Prostate gland (tissue), 2 donors: Measurements from ENCODE around the gene GNA12. TPM values are rescaled to one million over a fixed set of nuclear protein-coding genes. Genes with fewer than 3 reads are reported as not detected.

ENCODE experiments used
- DNase-seq: peaks from one replicate; pipeline ENCODE4 v3.0.0-alpha.2; 2019; ENCODE audit warnings: low spot score
- H3K27ac ChIP-seq, 2 donors: fragments of 200-600 bp; sonication (generic); 2 replicates each; pipeline ENCODE4 v1.5.1; 2017 to 2019
- H3K27me3 ChIP-seq: fragments of 200-600 bp; sonication (generic); replicated peaks from 2 replicates; pipeline ENCODE4 v1.5.1; 2019; ENCODE audit not compliant: insufficient read depth
- H3K36me3 ChIP-seq, 2 donors: fragments of 200-600 bp; sonication (generic); 1 replicate in 1 of 2; 2 replicates in 1 of 2; pipeline versions ENCODE4 v1.5.1 to v1.8.1; 2017 to 2019
- H3K4me1 ChIP-seq: fragments of 200-600 bp; sonication (generic); replicated peaks from 2 replicates; pipeline ENCODE4 v1.5.1; 2019
- H3K4me3 ChIP-seq, 2 donors: fragments of 200-600 bp; sonication (generic); 2 replicates each; pipeline ENCODE4 v1.5.1; 2017 to 2019
- H3K9me3 ChIP-seq: fragments of 200-600 bp; sonication (generic); 2 replicates; pipeline ENCODE4 v1.5.1; 2017
- POLR2A ChIP-seq: fragments of 450-650 bp; IDR thresholded peaks from one replicate; pipeline ENCODE4 v1.6.1; 2016; ENCODE audit warnings: antibody characterized with exemption, mild to moderate bottlenecking
- POLR2AphosphoS5 ChIP-seq: sonication (generic); formaldehyde crosslinking; IDR thresholded peaks from one replicate; pipeline ENCODE4 v1.6.1; 2017; ENCODE audit warnings: antibody characterized with exemption
- WGBS: methylation state at CpG from one replicate; pipeline ENCODE4 v1.1.5; 2018; 5-methylcytosine and 5-hydroxymethylcytosine counted together
- intact Hi-C: fragments of 100-400 bp; cut with DNase I; formaldehyde crosslinking; loops from one replicate; pipeline ENCODE4 v1.14.2; 2022
- total RNA-seq, 2 donors: library from RNA; depleted of rRNA; stranded (reverse); fragments of >200 nt; gene quantifications; one replicate each; pipeline ENCODE4 v1.1.0, GENCODE V29; 2016
- TF ChIP-seq, protein P1 (sequence below), 4 experiments: fragments of 200-600 bp in 2 of 4; fragments of 450-650 bp in 2 of 4; sonication (generic) in 2 of 4; IDR thresholded peaks; 1 replicate in 3 of 4; 2 replicates in 1 of 4; pipeline ENCODE4 v1.5.1; 2016 to 2019; ENCODE audit warnings: antibody characterized with exemption in 4 of 4, mild to moderate bottlenecking in 2 of 4, moderate library complexity in 2 of 4

The GNA12 gene
- total RNA-seq, 2 donors from 2014 or later = 22.6 to 102 TPM

- intact Hi-C loops = no loop called here
- no peak for DNase-seq
- no peaks in the 10 kb centered on the region for H3K4me1 ChIP-seq
- H3K27ac ChIP-seq = no peak overlapping the region
- H3K27me3 ChIP-seq = no peaks in the 10 kb centered on the region
- WGBS = 95% methylated on average over 31 of the region's 31 CpGs
- no peaks in the 10 kb centered on the region for H3K36me3 ChIP-seq
- H3K9me3 ChIP-seq = no peaks in the 10 kb centered on the region
- TF ChIP-seq POLR2A = no peak
- TF ChIP-seq, protein P1, sequence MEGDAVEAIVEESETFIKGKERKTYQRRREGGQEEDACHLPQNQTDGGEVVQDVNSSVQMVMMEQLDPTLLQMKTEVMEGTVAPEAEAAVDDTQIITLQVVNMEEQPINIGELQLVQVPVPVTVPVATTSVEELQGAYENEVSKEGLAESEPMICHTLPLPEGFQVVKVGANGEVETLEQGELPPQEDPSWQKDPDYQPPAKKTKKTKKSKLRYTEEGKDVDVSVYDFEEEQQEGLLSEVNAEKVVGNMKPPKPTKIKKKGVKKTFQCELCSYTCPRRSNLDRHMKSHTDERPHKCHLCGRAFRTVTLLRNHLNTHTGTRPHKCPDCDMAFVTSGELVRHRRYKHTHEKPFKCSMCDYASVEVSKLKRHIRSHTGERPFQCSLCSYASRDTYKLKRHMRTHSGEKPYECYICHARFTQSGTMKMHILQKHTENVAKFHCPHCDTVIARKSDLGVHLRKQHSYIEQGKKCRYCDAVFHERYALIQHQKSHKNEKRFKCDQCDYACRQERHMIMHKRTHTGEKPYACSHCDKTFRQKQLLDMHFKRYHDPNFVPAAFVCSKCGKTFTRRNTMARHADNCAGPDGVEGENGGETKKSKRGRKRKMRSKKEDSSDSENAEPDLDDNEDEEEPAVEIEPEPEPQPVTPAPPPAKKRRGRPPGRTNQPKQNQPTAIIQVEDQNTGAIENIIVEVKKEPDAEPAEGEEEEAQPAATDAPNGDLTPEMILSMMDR (IDR thresholded peaks at IDR 0.05) = no peak
- TF ChIP-seq POLR2AphosphoS5 = no peak
- H3K4me3 ChIP-seq = no peak overlapping the region
These were observed 28.9 kb downstream of the GNA12 start for GRCh38 chr7:2814946-2815874.

DNA sequence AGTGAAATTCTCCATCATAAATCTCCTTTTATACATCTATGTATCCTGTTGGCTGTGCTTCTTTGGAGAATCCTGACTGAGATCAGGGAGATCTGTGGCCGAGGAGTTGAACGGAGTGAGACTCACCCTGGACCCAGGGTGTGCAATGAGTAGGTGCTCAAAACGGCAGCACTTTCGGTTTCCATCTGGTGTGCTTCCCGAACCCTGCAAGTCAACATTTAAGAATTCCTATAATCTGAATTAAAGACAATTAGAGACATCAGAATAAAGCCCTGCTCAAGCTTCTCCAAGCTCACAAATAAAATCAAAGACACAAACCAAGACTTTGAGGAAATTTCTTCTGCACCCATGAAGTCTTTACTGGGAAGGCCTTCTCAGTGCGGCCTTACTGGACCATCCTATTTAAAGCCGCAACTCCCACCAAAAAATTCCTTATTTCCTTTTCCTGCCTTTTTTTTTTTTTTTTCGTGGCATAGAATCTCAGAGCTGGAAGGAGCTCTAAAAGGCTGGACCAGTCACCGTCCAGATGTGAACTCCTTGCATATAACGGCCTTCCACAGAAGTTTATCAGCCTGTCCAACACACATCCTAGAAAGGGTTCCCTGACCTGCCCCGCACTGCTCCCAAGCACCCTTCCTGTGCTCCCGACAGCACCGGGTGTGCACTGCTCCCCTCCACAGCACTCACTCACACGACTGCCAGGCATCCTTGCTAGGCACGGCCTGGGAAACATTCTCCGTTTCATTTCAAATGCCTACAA is 29.7 kb downstream of the GNA12 start:
- TF ChIP-seq POLR2A (no peak), POLR2AphosphoS5 (no peak)
- TF ChIP-seq, protein P1 (IDR thresholded peaks at IDR 0.05) = no peak
- Histone ChIP-seq H3K27ac (no peak overlapping the region), H3K4me1 (no peaks in the 10 kb centered on the region), H3K9me3 (no peaks in the 10 kb centered on the region), H3K4me3 (no peak overlapping the region), H3K36me3 (no peaks in the 10 kb centered on the region), H3K27me3 (no peaks in the 10 kb centered on the region)
- WGBS = 90% methylated on average over 16 of the region's 16 CpGs
- DNase-seq = no peak
- intact Hi-C loops = no loop called here

DNA sequence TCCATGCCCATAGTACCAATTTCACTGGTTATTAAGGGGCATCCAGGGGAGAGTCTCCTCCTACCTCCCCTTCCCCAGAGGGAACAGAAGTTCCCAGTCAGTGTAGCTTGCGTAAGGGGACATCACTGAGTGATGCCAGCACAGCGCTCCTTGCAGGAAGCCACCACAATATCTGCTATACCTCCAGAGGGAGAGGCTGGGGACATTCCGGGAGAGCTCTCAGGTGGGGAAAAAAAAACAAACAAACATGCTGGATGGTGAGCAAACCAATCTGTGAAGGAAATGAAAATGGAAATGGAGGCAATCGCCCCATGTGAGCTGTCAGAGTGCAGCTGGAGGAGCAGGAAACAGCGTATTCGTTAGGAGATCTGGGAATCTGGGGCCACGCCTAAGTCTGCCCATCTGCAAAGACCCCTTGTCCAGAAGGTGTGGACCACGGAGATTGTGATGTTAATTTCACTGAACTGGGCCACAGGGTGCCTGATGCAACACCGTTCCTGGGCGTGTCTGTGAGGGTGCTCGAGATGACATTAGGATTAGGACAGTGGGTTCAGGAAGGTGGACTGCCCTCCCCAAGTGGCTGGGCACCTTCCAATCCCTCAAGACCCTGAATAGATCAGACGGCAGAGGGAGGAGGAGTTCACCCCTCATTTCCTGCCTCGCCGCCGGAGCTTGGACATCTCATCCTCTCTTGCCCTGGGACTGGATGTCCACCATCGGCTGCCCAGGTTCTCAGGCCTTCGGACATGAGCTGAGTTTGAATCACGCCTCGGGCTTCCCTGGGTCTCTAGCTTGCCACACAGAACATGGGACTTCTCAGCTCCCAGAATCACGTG is 30.5 kb downstream of the GNA12 start:
- no peak overlapping the region for H3K27ac ChIP-seq
- no peak for DNase-seq
- H3K36me3 ChIP-seq = no peaks in the 10 kb centered on the region
- WGBS = 87% methylated on average over 20 of the region's 20 CpGs
- intact Hi-C loops = no loop called here
- no peaks in the 10 kb centered on the region for H3K27me3 ChIP-seq
- no peaks in the 10 kb centered on the region for H3K9me3 ChIP-seq
- no peak overlapping the region for H3K4me3 ChIP-seq
- no peak for TF ChIP-seq POLR2AphosphoS5
- TF ChIP-seq, protein P1 (IDR thresholded peaks at IDR 0.05) = no peak
- TF ChIP-seq POLR2A = no peak
- H3K4me1 ChIP-seq = no peaks in the 10 kb centered on the region

DNA sequence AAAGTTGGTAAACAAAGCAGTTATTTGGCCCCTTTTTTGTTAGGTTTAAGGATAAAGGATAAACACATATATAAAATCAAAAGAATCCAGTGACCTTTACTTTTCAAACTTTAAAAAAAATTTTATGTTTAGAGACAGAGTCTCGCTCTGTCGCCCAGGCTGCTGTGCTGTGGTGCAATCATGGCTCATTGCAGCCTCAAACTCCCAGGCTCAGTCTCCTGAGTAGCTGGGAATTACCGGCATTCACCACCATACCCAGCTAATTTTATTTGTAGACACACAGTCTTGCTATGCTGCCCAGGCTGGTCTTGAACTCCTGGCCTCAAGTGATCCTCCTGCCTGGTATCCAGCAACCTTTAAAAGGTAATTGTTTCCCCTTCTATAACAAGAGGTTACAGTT is 31.3 kb downstream of the GNA12 start:
- intact Hi-C loops = no loop called here
- DNase-seq = no peak
- H3K27ac ChIP-seq = peak overlapping the region in 1 of 2 donors; percentile 54

More for the DNA sequence above, 31.3 kb downstream of the GNA12 start:
- TF ChIP-seq POLR2A (no peak), POLR2AphosphoS5 (no peak)
- TF ChIP-seq, protein P1 (IDR thresholded peaks at IDR 0.05) = no peak
- no peaks in the 10 kb centered on the region for H3K4me1 ChIP-seq
- H3K27me3 ChIP-seq = no peaks in the 10 kb centered on the region
- no peaks in the 10 kb centered on the region for H3K9me3 ChIP-seq
- H3K36me3 ChIP-seq = no peaks in the 10 kb centered on the region
- WGBS = 90% methylated on average over 3 of the region's 3 CpGs
- H3K4me3 ChIP-seq = no peak overlapping the region
